HepG2 (cell line): Measurements from ENCODE around the gene SELL. TPM values are rescaled to one million over a fixed set of nuclear protein-coding genes. Genes with fewer than 3 reads are reported as not detected.
A peak's percentile ranks its signal among the peaks of the same experiment; 100 is the strongest.

Experiments used
- BCL6 ChIP-seq: IDR thresholded peaks from 2 replicates; pipeline ENCODE4 v1.6.1; 2016; ENCODE audit warnings: missing genetic modification reagents, missing compliant biosample characterization
- CEBPB ChIP-seq: IDR thresholded peaks from 2 replicates; pipeline ENCODE4 v1.6.1; 2011; ENCODE audit warnings: low read depth, low read length, improper control_type of control experiment, borderline replicate concordance
- EP300 ChIP-seq, 3 experiments: sonication (generic) in 1 of 3; formaldehyde crosslinking in 1 of 3; IDR thresholded peaks; 2 replicates each; pipeline versions ENCODE4 v1.5.1 to v1.6.1; 2011 to 2020; ENCODE audit warnings: low read depth in 2 of 3, low read length in 2 of 3, borderline replicate concordance in 1 of 3, improper control_type of control experiment in 1 of 3, mild to moderate bottlenecking in 1 of 3, missing genetic modification reagents in 1 of 3, moderate library complexity in 1 of 3
- FOXA1 ChIP-seq, 2 experiments: fragments of 450-650 bp in 1 of 2; sonication (generic) in 1 of 2; formaldehyde crosslinking in 1 of 2; IDR thresholded peaks; 2 replicates each; pipeline versions ENCODE4 v1.4.0 to v1.6.1; 2016 to 2020; ENCODE audit warnings: missing genetic modification reagents in 1 of 2
- FOXO1 ChIP-seq: sonication (generic); formaldehyde crosslinking; IDR thresholded peaks from 2 replicates; pipeline ENCODE4 v1.4.0; 2020; ENCODE audit warnings: missing genetic modification reagents
- HNF4G ChIP-seq, 2 experiments: sonication (generic) in 1 of 2; formaldehyde crosslinking in 1 of 2; IDR thresholded peaks; 2 replicates each; pipeline versions ENCODE4 v1.4.0 to v1.6.1; 2011 to 2020; ENCODE audit warnings: borderline replicate concordance in 2 of 2, low read depth in 2 of 2, mild to moderate bottlenecking in 2 of 2, low read length in 1 of 2, missing genetic modification reagents in 1 of 2, moderate library complexity in 1 of 2
- MIER3 ChIP-seq: IDR thresholded peaks from 2 replicates; pipeline ENCODE4 v1.6.1; 2016; ENCODE audit warnings: missing compliant biosample characterization, borderline replicate concordance
- MTA1 ChIP-seq: sonication (generic); formaldehyde crosslinking; IDR thresholded peaks from 2 replicates; pipeline ENCODE4 v1.4.0; 2020; ENCODE audit warnings: missing genetic modification reagents, mild to moderate bottlenecking, borderline replicate concordance
- SAP130 ChIP-seq: IDR thresholded peaks from 2 replicates; pipeline ENCODE4 v1.6.1; 2016; ENCODE audit warnings: low read depth
- SP1 ChIP-seq, 2 experiments: fragments of 450-650 bp in 1 of 2; sonication (generic) in 1 of 2; formaldehyde crosslinking in 1 of 2; IDR thresholded peaks; 2 replicates each; pipeline versions ENCODE4 v1.4.0 to v1.6.1; 2016 to 2020; ENCODE audit warnings: missing genetic modification reagents in 1 of 2
- TBX2 ChIP-seq: sonication (generic); formaldehyde crosslinking; IDR thresholded peaks from 2 replicates; pipeline ENCODE4 v1.5.0; 2020; ENCODE audit warnings: missing genetic modification reagents, mild to moderate bottlenecking, borderline replicate concordance
- ZFP90 ChIP-seq: sonication (generic); formaldehyde crosslinking; IDR thresholded peaks from 2 replicates; pipeline ENCODE4 v1.8.0; 2022; ENCODE audit warnings: missing genetic modification reagents, mild to moderate bottlenecking, inconsistent platforms, borderline replicate concordance
- ZNF24 ChIP-seq: fragments of 450-650 bp; IDR thresholded peaks from 2 replicates; pipeline ENCODE4 v1.6.1; 2017; ENCODE audit warnings: antibody characterized with exemption, mild to moderate bottlenecking
- ZNF567 ChIP-seq: sonication (generic); formaldehyde crosslinking; IDR thresholded peaks from 2 replicates; pipeline ENCODE4 v1.8.1; 2023; ENCODE audit warnings: mild to moderate bottlenecking, missing genetic modification reagents, borderline replicate concordance
- ZNF780A ChIP-seq: sonication (generic); formaldehyde crosslinking; IDR thresholded peaks from 2 replicates; pipeline ENCODE4 v1.8.0; 2022; ENCODE audit warnings: mild to moderate bottlenecking, missing genetic modification reagents, moderate library complexity
- ZSCAN30 ChIP-seq: sonication (generic); formaldehyde crosslinking; IDR thresholded peaks from 2 replicates; pipeline ENCODE4 v1.5.0; 2020; ENCODE audit warnings: mild to moderate bottlenecking, missing genetic modification reagents
- polyA plus RNA-seq, 8 experiments: library from polyadenylated mRNA; depleted of rRNA in 3 of 8; stranded (reverse) in 7 of 8; unstranded in 1 of 8; fragments of >200 nt; fragmentation: Illumina TruSeq in 4 of 8; extraction: Trizol in 4 of 8; gene quantifications; 2 replicates each; pipeline versions ENCODE4 v1.2.1 to v1.2.3, GENCODE V29; 2011 to 2016; ENCODE audit warnings: low read depth in 4 of 8, missing spikeins in 1 of 8, mixed read lengths in 1 of 8; ENCODE audit not compliant: insufficient read depth in 1 of 8
- total RNA-seq, 5 experiments: library from RNA; depleted of rRNA; stranded (reverse); fragments of >200 nt; fragmentation: Illumina TruSeq; extraction: Trizol; gene quantifications; 2 replicates each; pipeline ENCODE4 v1.2.3, GENCODE V29; 2016; ENCODE audit warnings: low read depth in 1 of 5
- TF ChIP-seq, protein P1 (sequence below): IDR thresholded peaks from 2 replicates; pipeline ENCODE4 v1.6.1; 2016; ENCODE audit warnings: missing genetic modification reagents, missing compliant biosample characterization
- TF ChIP-seq, protein P2 (sequence below): sonication (generic); formaldehyde crosslinking; IDR thresholded peaks from 2 replicates; pipeline ENCODE4 v1.4.0; 2020; ENCODE audit warnings: mild to moderate bottlenecking, missing genetic modification reagents, borderline replicate concordance
- TF ChIP-seq, protein P3 (sequence below): sonication (generic); formaldehyde crosslinking; IDR thresholded peaks from 2 replicates; pipeline ENCODE4 v1.4.0; 2020; ENCODE audit warnings: missing genetic modification reagents

The SELL gene
- total and polyA plus RNA-seq, 2 of the 13 experiments (the other 11 are each of a cell fraction or from before 2014, with no cell fraction given) = 0.13 to 0.18 TPM

DNA sequence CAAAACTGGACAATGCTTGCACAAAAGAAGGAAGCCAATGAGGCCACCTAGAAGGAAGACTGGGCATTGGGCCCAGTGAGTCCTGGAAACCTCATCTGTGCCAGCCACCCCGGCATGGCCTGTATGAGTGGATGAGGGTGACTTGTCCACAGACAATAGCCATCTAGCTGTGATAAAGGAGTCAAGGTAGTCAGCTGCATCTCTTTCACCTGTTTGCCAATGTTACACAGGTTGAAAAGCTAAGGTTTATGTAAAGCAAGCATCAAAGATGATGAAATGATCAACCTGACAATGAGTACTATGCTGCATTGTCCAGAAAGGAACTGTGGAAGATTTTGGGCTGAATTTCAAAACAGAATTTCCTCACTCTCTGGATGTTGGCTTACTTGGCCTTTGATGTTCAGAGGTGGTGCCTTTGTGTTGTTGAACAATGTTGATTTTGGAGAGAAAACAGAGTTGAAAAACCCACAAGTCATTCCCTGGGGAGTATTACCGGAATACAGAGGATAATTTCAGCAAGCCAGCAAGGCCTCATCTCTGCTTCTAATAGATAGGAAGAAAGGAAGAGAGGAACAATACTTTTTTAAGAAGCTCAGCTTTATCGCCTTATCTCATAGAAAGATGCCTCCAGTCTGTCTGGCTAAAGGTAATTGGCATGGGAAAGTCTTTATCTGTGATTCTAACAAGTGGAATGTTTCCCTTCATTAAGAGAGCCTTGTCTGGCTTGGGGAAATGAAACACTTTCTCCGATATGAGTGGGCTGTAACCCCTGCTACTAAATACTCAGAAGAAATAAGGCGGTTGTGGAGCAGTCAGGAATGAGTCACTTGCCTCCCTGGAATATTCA lies 33.8 kb upstream of the SELL start (continued):
- TF ChIP-seq, protein P1, sequence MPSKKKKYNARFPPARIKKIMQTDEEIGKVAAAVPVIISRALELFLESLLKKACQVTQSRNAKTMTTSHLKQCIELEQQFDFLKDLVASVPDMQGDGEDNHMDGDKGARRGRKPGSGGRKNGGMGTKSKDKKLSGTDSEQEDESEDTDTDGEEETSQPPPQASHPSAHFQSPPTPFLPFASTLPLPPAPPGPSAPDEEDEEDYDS (CRISPR knock-in tag) = no peak
- TF ChIP-seq ZNF567 (CRISPR knock-in tag) (peak; percentile 30; the same call in 1 of the 2 replicates), SAP130 (CRISPR knock-in tag) (peak; percentile 24), ZNF780A (CRISPR knock-in tag) (no peak), TBX2 (CRISPR knock-in tag) (peak; percentile 84), MIER3 (CRISPR knock-in tag) (peak; percentile 62; the same call in 1 of the 2 replicates), SP1 (IDR thresholded peaks at IDR 0.05) (no peak), SP1 (CRISPR knock-in tag; IDR thresholded peaks at IDR 0.05) (no peak), FOXO1 (peak; percentile 80; the same call in 1 of the 2 replicates), ZFP90 (no peak), EP300 (IDR thresholded peaks at IDR 0.05; ENCODE audit: low read depth in 2 of 2, low read length in 2 of 2) (peak; percentile 74 to 94; a peak in 3 of 4 replicates), EP300 (CRISPR knock-in tag; IDR thresholded peaks at IDR 0.05; ENCODE audit: borderline replicate concordance) (peak; percentile 93), ZNF24 (no peak), FOXA1 (IDR thresholded peaks at IDR 0.05) (0 out of 2 replicates have a peak, but pooled peaks have one; percentile 25), FOXA1 (CRISPR knock-in tag; IDR thresholded peaks at IDR 0.05) (peak; percentile 90), CEBPB (peak; percentile 75), MTA1 (CRISPR knock-in tag) (no peak), ZSCAN30 (CRISPR knock-in tag) (no peak), HNF4G (IDR thresholded peaks at IDR 0.05; ENCODE audit: borderline replicate concordance, low read depth, low read length) (peak; percentile 39; the same call in 1 of the 2 replicates), HNF4G (CRISPR knock-in tag; IDR thresholded peaks at IDR 0.05; ENCODE audit: borderline replicate concordance, low read depth) (no peak), BCL6 (CRISPR knock-in tag) (peak; percentile 78)
- TF ChIP-seq, protein P2, sequence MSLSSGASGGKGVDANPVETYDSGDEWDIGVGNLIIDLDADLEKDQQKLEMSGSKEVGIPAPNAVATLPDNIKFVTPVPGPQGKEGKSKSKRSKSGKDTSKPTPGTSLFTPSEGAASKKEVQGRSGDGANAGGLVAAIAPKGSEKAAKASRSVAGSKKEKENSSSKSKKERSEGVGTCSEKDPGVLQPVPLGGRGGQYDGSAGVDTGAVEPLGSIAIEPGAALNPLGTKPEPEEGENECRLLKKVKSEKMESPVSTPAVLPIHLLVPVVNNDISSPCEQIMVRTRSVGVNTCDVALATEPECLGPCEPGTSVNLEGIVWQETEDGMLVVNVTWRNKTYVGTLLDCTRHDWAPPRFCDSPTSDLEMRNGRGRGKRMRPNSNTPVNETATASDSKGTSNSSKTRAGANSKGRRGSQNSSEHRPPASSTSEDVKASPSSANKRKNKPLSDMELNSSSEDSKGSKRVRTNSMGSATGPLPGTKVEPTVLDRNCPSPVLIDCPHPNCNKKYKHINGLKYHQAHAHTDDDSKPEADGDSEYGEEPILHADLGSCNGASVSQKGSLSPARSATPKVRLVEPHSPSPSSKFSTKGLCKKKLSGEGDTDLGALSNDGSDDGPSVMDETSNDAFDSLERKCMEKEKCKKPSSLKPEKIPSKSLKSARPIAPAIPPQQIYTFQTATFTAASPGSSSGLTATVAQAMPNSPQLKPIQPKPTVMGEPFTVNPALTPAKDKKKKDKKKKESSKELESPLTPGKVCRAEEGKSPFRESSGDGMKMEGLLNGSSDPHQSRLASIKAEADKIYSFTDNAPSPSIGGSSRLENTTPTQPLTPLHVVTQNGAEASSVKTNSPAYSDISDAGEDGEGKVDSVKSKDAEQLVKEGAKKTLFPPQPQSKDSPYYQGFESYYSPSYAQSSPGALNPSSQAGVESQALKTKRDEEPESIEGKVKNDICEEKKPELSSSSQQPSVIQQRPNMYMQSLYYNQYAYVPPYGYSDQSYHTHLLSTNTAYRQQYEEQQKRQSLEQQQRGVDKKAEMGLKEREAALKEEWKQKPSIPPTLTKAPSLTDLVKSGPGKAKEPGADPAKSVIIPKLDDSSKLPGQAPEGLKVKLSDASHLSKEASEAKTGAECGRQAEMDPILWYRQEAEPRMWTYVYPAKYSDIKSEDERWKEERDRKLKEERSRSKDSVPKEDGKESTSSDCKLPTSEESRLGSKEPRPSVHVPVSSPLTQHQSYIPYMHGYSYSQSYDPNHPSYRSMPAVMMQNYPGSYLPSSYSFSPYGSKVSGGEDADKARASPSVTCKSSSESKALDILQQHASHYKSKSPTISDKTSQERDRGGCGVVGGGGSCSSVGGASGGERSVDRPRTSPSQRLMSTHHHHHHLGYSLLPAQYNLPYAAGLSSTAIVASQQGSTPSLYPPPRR (CRISPR knock-in tag) = peak; percentile 50; the same call in 1 of the 2 replicates
- TF ChIP-seq, protein P3, sequence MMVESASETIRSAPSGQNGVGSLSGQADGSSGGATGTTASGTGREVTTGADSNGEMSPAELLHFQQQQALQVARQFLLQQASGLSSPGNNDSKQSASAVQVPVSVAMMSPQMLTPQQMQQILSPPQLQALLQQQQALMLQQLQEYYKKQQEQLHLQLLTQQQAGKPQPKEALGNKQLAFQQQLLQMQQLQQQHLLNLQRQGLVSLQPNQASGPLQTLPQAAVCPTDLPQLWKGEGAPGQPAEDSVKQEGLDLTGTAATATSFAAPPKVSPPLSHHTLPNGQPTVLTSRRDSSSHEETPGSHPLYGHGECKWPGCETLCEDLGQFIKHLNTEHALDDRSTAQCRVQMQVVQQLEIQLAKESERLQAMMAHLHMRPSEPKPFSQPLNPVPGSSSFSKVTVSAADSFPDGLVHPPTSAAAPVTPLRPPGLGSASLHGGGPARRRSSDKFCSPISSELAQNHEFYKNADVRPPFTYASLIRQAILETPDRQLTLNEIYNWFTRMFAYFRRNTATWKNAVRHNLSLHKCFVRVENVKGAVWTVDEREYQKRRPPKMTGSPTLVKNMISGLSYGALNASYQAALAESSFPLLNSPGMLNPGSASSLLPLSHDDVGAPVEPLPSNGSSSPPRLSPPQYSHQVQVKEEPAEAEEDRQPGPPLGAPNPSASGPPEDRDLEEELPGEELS (CRISPR knock-in tag) = peak; percentile 80
